Loucy (cell line): ENCODE data around the gene MMP3.

Source experiments
- CTCF ChIP-seq: fragments of 200-600 bp; sonication (generic); conservative IDR thresholded peaks from 2 replicates; pipeline ENCODE4 v1.5.1; 2014; ENCODE audit warnings: mild to moderate bottlenecking, antibody characterized with exemption, low read length
- EZH2phosphoT487 ChIP-seq: fragments of 200-600 bp; IDR thresholded peaks from 2 replicates; pipeline ENCODE4 v1.6.1; 2018; ENCODE audit warnings: antibody characterized with exemption, mild to moderate bottlenecking, moderate library complexity, borderline replicate concordance

- TF ChIP-seq CTCF (no peak), EZH2phosphoT487 (no peak)
Measured at GRCh38 chr11:102798012-102798746, 45.2 kb downstream of the MMP3 start, which contains the start of gene MMP1.
